ENCODE results near the gene NDUFS4. TPM values are rescaled to one million over a fixed set of nuclear protein-coding genes. Genes with fewer than 3 reads are reported as not detected.

NDUFS4 gene
- total RNA-seq, 1 donor from 2014 or later, result 163 TPM

DNA sequence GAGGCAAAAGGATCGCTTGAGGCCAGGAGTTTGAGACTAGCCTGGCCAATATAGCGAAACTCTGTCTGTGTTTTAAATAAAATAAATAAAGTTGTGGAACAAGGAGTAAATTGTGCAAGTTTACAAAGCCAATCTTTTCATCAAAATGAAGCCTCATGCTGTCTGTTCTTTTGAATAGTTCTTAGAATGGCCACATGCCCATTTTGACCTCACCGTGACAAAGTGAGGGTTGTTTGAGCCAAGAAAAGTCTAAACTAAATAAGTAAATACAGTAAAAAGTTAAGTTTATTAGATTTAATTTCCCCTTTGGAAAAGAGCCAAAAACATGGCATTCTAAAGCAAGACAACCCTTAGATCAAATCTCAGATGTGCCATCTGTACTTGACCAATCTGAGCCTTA lies 165.7 kb downstream of the NDUFS4 start:
- TF ChIP-seq CTCF (IDR thresholded peaks at IDR 0.05; ENCODE audit: insufficient read depth, low read length, severe bottlenecking), result no peak
- no peak for DNase-seq (ENCODE audit: low read depth)
- Histone ChIP-seq H3K27me3 (ENCODE audit: control insufficient read depth, insufficient read depth, low read length) (no peaks in the 10 kb centered on the region), H3K36me3 (ENCODE audit: control insufficient read depth, insufficient read depth, low read length) (no peaks in the 10 kb centered on the region), H3K4me3 (ENCODE audit: low read depth, low read length) (no peak overlapping the region)
- FAIRE-seq, result no peak

- no peak for FAIRE-seq
- no peak for TF ChIP-seq CTCF (IDR thresholded peaks at IDR 0.05; ENCODE audit: insufficient read depth, low read length, severe bottlenecking)
- Histone ChIP-seq H3K4me3 (ENCODE audit: low read depth, low read length) (no peak overlapping the region), H3K36me3 (ENCODE audit: control insufficient read depth, insufficient read depth, low read length) (no peaks in the 10 kb centered on the region), H3K27me3 (ENCODE audit: control insufficient read depth, insufficient read depth, low read length) (no peaks in the 10 kb centered on the region)
- DNase-seq (ENCODE audit: low read depth), result no peak
Measured at GRCh38 chr5:53730943-53731342, 170.5 kb downstream of the NDUFS4 start.

Other genes with a start within 250 kb of the NDUFS4 start
- gene FST, start 80.0 kb upstream of the NDUFS4 start, total RNA-seq, result 12.8 and 85.0 TPM in 2 replicates

Data from bronchial epithelial cell (primary cell).